ENCODE data around the gene TACR2.

GRCh38 chr10:69439350-69439739 lies 22.6 kb upstream of the TACR2 start:
- TF ChIP-seq CTCF (IDR thresholded peaks at IDR 0.05) (no peak), SIN3A (IDR thresholded peaks at IDR 0.05; ENCODE audit: borderline replicate concordance, insufficient read depth, low read depth, low read length) (no peak), POLR2AphosphoS5 (IDR thresholded peaks at IDR 0.05; ENCODE audit: low read depth, low read length) (no peak)

Data from Panc1 (cell line).